IMR-90 (cell line): ENCODE results near the gene TEX38. TPM values are rescaled to one million over a fixed set of nuclear protein-coding genes. Genes with fewer than 3 reads are reported as not detected.

Experiments
- ATAC-seq: fragments of 200-7000 bp; cut with Tn5 transposase; 2 replicates; pipeline ENCODE4 v1.9.1; 2020; ENCODE audit warnings: low read depth, mild to moderate bottlenecking, moderate library complexity
- BruUV-seq: library from RNA; stranded (reverse); fragments of 400-500 nt; replicated peaks from 2 replicates; lab custom pipeline; 2021; lab: Mats Ljungman, UMichigan
- CTCF ChIA-PET: fragments of 300-600 bp; formaldehyde crosslinking; extraction: SDS; loops from one replicate; lab custom pipeline; 2021; ENCODE audit warnings: antibody characterized with exemption; lab: Yijun Ruan, JAX
- POLR2A ChIA-PET: fragments of 300-600 bp; sonication (Branson Sonifier 250); formaldehyde crosslinking; loops from one replicate; lab custom pipeline; 2022; ENCODE audit warnings: antibody characterized with exemption; ENCODE audit not compliant: unreplicated experiment; lab: Charles Lee
- DNase-seq: peaks from one replicate; pipeline ENCODE4 v3.0.0; 2013
- H2AFZ ChIP-seq: replicated peaks from 2 replicates; pipeline ENCODE3; 2013; ENCODE audit warnings: low read length, mild to moderate bottlenecking; ENCODE audit not compliant: poor library complexity
- H2AK5ac ChIP-seq: 2 replicates; pipeline ENCODE4 v1.6.1; 2013; ENCODE audit warnings: low read depth, low read length, inconsistent platforms
- H2AK9ac ChIP-seq: replicated peaks from 2 replicates; pipeline ENCODE3; 2013; ENCODE audit warnings: mild to moderate bottlenecking, low read depth, low read length, moderate library complexity; ENCODE audit not compliant: poor library complexity
- H2BK120ac ChIP-seq: 2 replicates; pipeline ENCODE4 v1.6.1; 2013; ENCODE audit warnings: low read depth, low read length, inconsistent platforms
- H2BK15ac ChIP-seq: 3 replicates; pipeline ENCODE4 v1.6.1; 2013; ENCODE audit warnings: low read depth, low read length, inconsistent platforms
- H2BK20ac ChIP-seq: 2 replicates; pipeline ENCODE4 v1.6.1; 2013; ENCODE audit warnings: low read depth, mild to moderate bottlenecking, inconsistent platforms, low read length, moderate library complexity
- H2BK5ac ChIP-seq: 2 replicates; pipeline ENCODE4 v1.6.1; 2013; ENCODE audit warnings: mild to moderate bottlenecking, low read depth, low read length, inconsistent platforms; ENCODE audit not compliant: poor library complexity, severe bottlenecking
- H3K14ac ChIP-seq: replicated peaks from 2 replicates; pipeline ENCODE4 v1.6.1; 2013; ENCODE audit warnings: low read depth, low read length, inconsistent platforms
- H3K18ac ChIP-seq: 2 replicates; pipeline ENCODE4 v1.6.1; 2013; ENCODE audit warnings: low read depth, low read length, control low read depth
- H3K23ac ChIP-seq: 2 replicates; pipeline ENCODE4 v1.6.1; 2013; ENCODE audit warnings: low read depth, low read length, inconsistent platforms
- H3K27ac ChIP-seq: 2 replicates; pipeline ENCODE4 v1.5.1; 2013; ENCODE audit warnings: mild to moderate bottlenecking, control low read depth, low read length; ENCODE audit not compliant: insufficient read depth
- H3K27me3 ChIP-seq: 2 replicates; pipeline ENCODE4 v1.6.1; 2013; ENCODE audit warnings: low read length; ENCODE audit not compliant: control insufficient read depth, insufficient read depth
- H3K36me3 ChIP-seq: 2 replicates; pipeline ENCODE4 v1.6.1; 2013; ENCODE audit warnings: low read length, mixed read lengths; ENCODE audit not compliant: control insufficient read depth, insufficient read depth
- H3K4ac ChIP-seq: 2 replicates; pipeline ENCODE4 v1.6.1; 2013; ENCODE audit warnings: low read depth, low read length, inconsistent platforms
- H3K4me1 ChIP-seq: 2 replicates; pipeline ENCODE4 v1.6.1; 2013; ENCODE audit warnings: low read length, mixed read lengths; ENCODE audit not compliant: control insufficient read depth, insufficient read depth
- H3K4me2 ChIP-seq: 2 replicates; pipeline ENCODE4 v1.6.1; 2013; ENCODE audit warnings: low read depth, mild to moderate bottlenecking, control low read depth, low read length, moderate library complexity
- H3K4me3 ChIP-seq: 2 replicates; pipeline ENCODE4 v1.5.1; 2013; ENCODE audit warnings: low read depth, mild to moderate bottlenecking, control low read depth, low read length, moderate library complexity; ENCODE audit not compliant: insufficient read depth
- H3K56ac ChIP-seq: 2 replicates; pipeline ENCODE4 v1.6.1; 2013; ENCODE audit warnings: low read length, inconsistent platforms; ENCODE audit not compliant: insufficient read depth; ENCODE audit errors: extremely low read depth
- H3K79me1 ChIP-seq, 2 experiments: 2 replicates each; pipeline ENCODE4 v1.6.1; 2013; ENCODE audit warnings: low read length in 2 of 2, inconsistent platforms in 1 of 2, low read depth in 1 of 2
- H3K9ac ChIP-seq: 2 replicates; pipeline ENCODE4 v1.6.1; 2013; ENCODE audit warnings: low read depth, low read length, control low read depth
- H3K9me1 ChIP-seq: 2 replicates; pipeline ENCODE4 v1.6.1; 2013; ENCODE audit warnings: low read length, inconsistent platforms; ENCODE audit not compliant: insufficient read depth
- H3K9me3 ChIP-seq: 2 replicates; pipeline ENCODE4 v1.6.1; 2013; ENCODE audit warnings: low read length; ENCODE audit not compliant: control insufficient read depth, insufficient read depth
- H4K20me1 ChIP-seq: 2 replicates; pipeline ENCODE4 v1.6.1; 2013; ENCODE audit warnings: low read length, inconsistent platforms; ENCODE audit not compliant: insufficient read depth
- H4K5ac ChIP-seq: 2 replicates; pipeline ENCODE4 v1.6.1; 2013; ENCODE audit warnings: mild to moderate bottlenecking, low read depth, low read length, control low read depth
- H4K8ac ChIP-seq, 2 experiments: 2 replicates each; pipeline ENCODE4 v1.6.1; 2013; ENCODE audit warnings: low read depth in 2 of 2, low read length in 2 of 2, control low read depth in 1 of 2, inconsistent platforms in 1 of 2
- H4K91ac ChIP-seq: 2 replicates; pipeline ENCODE4 v1.6.1; 2013; ENCODE audit warnings: low read depth, low read length, inconsistent platforms; ENCODE audit not compliant: insufficient read depth
- CTCF ChIP-seq: conservative IDR thresholded peaks from 2 replicates; pipeline ENCODE4 v1.5.1; 2012; ENCODE audit warnings: mild to moderate bottlenecking, low read depth, low read length, improper control_type of control experiment
- ELK1 ChIP-seq: fragments of 150-350 bp; IDR thresholded peaks from 2 replicates; pipeline ENCODE4 v1.6.1; 2016; ENCODE audit warnings: low read depth, mild to moderate bottlenecking, low read length, moderate library complexity, borderline replicate concordance
- MAZ ChIP-seq: IDR thresholded peaks from 2 replicates; pipeline ENCODE4 v1.6.1; 2012; ENCODE audit warnings: low read depth, mild to moderate bottlenecking, low read length, improper control_type of control experiment, moderate library complexity, borderline replicate concordance
- MXI1 ChIP-seq: IDR thresholded peaks from 2 replicates; pipeline ENCODE4 v1.6.1; 2012; ENCODE audit warnings: low read depth, mild to moderate bottlenecking, low read length, moderate library complexity, borderline replicate concordance
- SMC3 ChIP-seq: fragments of 150-350 bp; IDR thresholded peaks from 2 replicates; pipeline ENCODE4 v1.6.1; 2016; ENCODE audit warnings: low read depth, mild to moderate bottlenecking, antibody characterized with exemption, low read length, moderate library complexity
- USF2 ChIP-seq: fragments of 150-350 bp; IDR thresholded peaks from 2 replicates; pipeline ENCODE4 v1.6.1; 2017; ENCODE audit warnings: mild to moderate bottlenecking, antibody characterized with exemption, low read length, low read depth
- WGBS, 2 experiments: methylation state at CpG; one replicate each; pipeline versions ENCODE4 v1.1.5 to v1.1.7; 2013; ENCODE audit warnings: missing lambda C conversion rate in 2 of 2; ENCODE audit not compliant: insufficient read length in 1 of 2; ENCODE audit errors: extremely low coverage in 2 of 2; 5-methylcytosine and 5-hydroxymethylcytosine counted together
- dilution Hi-C: fragments of 300-500 bp; cut with HindIII; formaldehyde crosslinking; loops from one replicate; pipeline ENCODE4 v1.14.3; 2018; ENCODE audit warnings: low sequenced_read_pairs; ENCODE audit not compliant: unreplicated experiment
- in situ Hi-C: fragments of 300-500 bp; cut with MboI; formaldehyde crosslinking; loops from 3 replicates; pipeline ENCODE4 v1.14.3; 2019; ENCODE audit warnings: low sequenced_read_pairs, inconsistent platforms, mixed read lengths
- intact Hi-C: fragments of 100-400 bp; cut with micrococcal nuclease; formaldehyde crosslinking; loops from 2 replicates; pipeline ENCODE4 v1.10.0; 2022
- polyA plus RNA-seq, 3 experiments: library from polyadenylated mRNA; depleted of rRNA; stranded (reverse); fragments of >200 nt; gene quantifications; 2 replicates each; pipeline ENCODE4 v1.2.3, GENCODE V29; 2012; ENCODE audit warnings: low replicate concordance in 1 of 3
- total RNA-seq: library from RNA; depleted of rRNA; stranded (reverse); fragments of >200 nt; gene quantifications from 2 replicates; pipeline ENCODE4 v1.2.3, GENCODE V29; 2012

Gene TEX38
- total and polyA plus RNA-seq, 2 of the 4 experiments (the other 2 are of a cell fraction): not detected

GRCh38 chr1:46637444-46638083 lies 34.1 kb upstream of the TEX38 start:
- H2BK5ac ChIP-seq: no peak overlapping the region
- no peak overlapping the region for H3K4ac ChIP-seq
- H2BK120ac ChIP-seq: no peak overlapping the region
- H4K20me1 ChIP-seq: no peaks in the 10 kb centered on the region
- in situ Hi-C loops: no loop called here
- no peak overlapping the region for H2BK15ac ChIP-seq
- no peak overlapping the region for H4K5ac ChIP-seq
- H3K9me1 ChIP-seq: peaks cover 3% of the 10 kb centered on the region; the same call in 1 of the 2 replicates
- H3K27me3 ChIP-seq: no peaks in the 10 kb centered on the region
- ChIA-PET POLR2A (no interaction called here), CTCF (interaction anchor here (1.0 kb wide), 1 partner anchor 15 kb away, joined by 3 read pairs; no protein-coding TSS in a partner anchor)
- H2BK20ac ChIP-seq: no peak overlapping the region
- intact Hi-C loops: no loop called here
- no peak overlapping the region for H3K9ac ChIP-seq
- H2AK9ac ChIP-seq: no peak overlapping the region
- H3K4me1 ChIP-seq: no peaks in the 10 kb centered on the region
- H3K23ac ChIP-seq: no peak overlapping the region
- H3K27ac ChIP-seq: no peak overlapping the region
- no TSS peak for BruUV-seq
- no peaks in the 10 kb centered on the region for H3K9me3 ChIP-seq
- H4K8ac ChIP-seq: no peak overlapping the region
- H3K56ac ChIP-seq: no peak overlapping the region
- H3K36me3 ChIP-seq: peaks cover 19% of the 10 kb centered on the region
- H4K91ac ChIP-seq: no peak overlapping the region
- TF ChIP-seq ELK1 (no peak), MXI1 (no peak), USF2 (no peak), SMC3 (no peak), MAZ (no peak), CTCF (no peak)
- H3K79me1 ChIP-seq: no peaks in the 10 kb centered on the region
- no CpG with 5 or more reads among the region's 2 CpGs for WGBS, 2 experiments
- dilution Hi-C loops: no loop called here
- no peak overlapping the region for H2AFZ ChIP-seq
- DNase-seq (no peak), ATAC-seq (no peak)
- no peak overlapping the region for H3K18ac ChIP-seq
- no peak overlapping the region for H3K4me2 ChIP-seq
- no peak overlapping the region for H2AK5ac ChIP-seq
- no peak overlapping the region for H3K4me3 ChIP-seq
- no peak overlapping the region for H3K14ac ChIP-seq
